ENCODE data around the gene TOPAZ1. TPM values are rescaled to one million over a fixed set of nuclear protein-coding genes. Genes with fewer than 3 reads are reported as not detected.

The TOPAZ1 gene
- total RNA-seq, 2 experiments from 2014 or later = not detected

DNA sequence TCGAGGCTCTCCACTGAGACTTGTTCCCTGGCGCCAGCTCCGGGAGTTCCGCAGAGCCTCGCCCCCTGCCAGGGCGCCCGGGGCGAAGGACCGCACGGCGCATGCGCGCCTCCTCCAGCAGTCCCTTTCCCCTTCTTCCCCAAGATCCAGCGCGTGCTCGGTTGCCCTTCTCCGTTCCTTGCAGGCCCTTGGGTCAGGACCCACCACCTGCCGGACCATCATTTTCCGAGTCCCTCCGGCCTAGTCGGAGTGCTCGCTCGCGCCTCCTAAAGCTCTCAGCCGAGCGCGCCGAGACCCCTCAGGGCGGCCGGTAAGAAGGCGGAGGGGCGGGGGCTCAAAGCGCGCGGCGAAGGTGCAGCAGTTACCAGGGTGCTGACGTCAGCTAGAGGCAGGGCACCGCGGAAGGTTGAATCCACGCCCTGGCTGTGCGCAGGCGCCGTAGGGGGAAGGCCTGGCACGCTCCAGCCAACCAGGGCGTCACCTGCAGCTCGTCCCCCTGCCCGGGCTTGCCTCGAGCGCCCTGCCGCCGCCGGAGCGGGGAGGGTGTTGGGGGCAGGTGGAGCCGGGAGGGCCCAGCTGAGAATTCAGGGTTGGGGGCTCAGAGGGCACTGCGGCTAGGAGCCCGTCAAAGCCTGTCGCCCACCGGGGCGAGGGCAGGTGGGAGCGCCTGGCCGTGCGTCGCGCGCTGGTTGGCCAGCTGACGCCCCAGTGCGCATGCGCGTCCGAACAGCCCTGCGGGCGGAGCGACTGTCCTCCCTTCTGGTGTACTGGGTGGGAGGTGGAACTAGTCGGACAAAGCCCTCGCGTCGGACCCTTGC lies 96.5 kb downstream of the TOPAZ1 start, which contains the start of gene TCAIM:
Gene TCAIM (plus strand): TSS at position 757 of the 818 bp plus-strand sequence. CDS start 16,017 bp downstream, outside the sequence.
- CTCF ChIA-PET = interaction anchor here (0.9 to 1.8 kb wide), 5 partner anchors 14 to 195 kb away, joined by 3 to 11 read pairs (median 4); no protein-coding TSS in a partner anchor
- Mint-ChIP-seq H3K27ac (peak within 1 kb of the TSS; percentile 98), H3K27me3 (peaks cover 5% of the 10 kb centered on the region), H3K4me1 (ENCODE audit: low read depth) (peaks cover 18% of the 10 kb centered on the region), H3K9me3 (no peaks in the 10 kb centered on the region), H3K36me3 (ENCODE audit: low read depth) (peaks cover 5% of the 10 kb centered on the region), H3K4me3 (peak within 1 kb of the TSS; percentile 99)
- POLR2A ChIA-PET = interaction anchor here (1.0 to 1.3 kb wide), 3 partner anchors 23 to 522 kb away, joined by 3 to 7 read pairs (median 4); no protein-coding TSS in a partner anchor
- peak; percentile 99 for DNase-seq
- peak; percentile 97 for ATAC-seq
- TF ChIP-seq, protein P1, sequence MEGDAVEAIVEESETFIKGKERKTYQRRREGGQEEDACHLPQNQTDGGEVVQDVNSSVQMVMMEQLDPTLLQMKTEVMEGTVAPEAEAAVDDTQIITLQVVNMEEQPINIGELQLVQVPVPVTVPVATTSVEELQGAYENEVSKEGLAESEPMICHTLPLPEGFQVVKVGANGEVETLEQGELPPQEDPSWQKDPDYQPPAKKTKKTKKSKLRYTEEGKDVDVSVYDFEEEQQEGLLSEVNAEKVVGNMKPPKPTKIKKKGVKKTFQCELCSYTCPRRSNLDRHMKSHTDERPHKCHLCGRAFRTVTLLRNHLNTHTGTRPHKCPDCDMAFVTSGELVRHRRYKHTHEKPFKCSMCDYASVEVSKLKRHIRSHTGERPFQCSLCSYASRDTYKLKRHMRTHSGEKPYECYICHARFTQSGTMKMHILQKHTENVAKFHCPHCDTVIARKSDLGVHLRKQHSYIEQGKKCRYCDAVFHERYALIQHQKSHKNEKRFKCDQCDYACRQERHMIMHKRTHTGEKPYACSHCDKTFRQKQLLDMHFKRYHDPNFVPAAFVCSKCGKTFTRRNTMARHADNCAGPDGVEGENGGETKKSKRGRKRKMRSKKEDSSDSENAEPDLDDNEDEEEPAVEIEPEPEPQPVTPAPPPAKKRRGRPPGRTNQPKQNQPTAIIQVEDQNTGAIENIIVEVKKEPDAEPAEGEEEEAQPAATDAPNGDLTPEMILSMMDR (IDR thresholded peaks at IDR 0.05) = no peak
- intact Hi-C loops (cut with micrococcal nuclease) = no loop called here

DNA sequence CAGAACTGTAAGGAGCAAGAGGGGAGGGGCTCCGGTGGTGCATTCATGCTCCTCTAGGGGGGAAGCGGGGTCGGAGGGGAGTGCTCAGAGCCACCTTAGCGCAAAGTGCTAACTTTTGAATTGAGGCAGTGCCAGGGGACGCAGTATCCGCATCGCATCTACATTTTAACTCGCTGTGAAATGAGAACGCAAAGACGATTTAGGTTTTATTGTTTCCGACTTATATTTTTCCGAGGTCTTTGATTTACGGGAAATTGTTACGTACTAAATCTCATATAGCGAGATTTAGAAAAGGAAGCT lies 97.1 kb downstream of the TOPAZ1 start:
- intact Hi-C loops (cut with micrococcal nuclease) = no loop called here
- Mint-ChIP-seq H3K4me1 (ENCODE audit: low read depth) (peaks cover 18% of the 10 kb centered on the region), H3K4me3 (peak overlapping the region; percentile 99), H3K9me3 (no peaks in the 10 kb centered on the region), H3K27me3 (no peaks in the 10 kb centered on the region), H3K36me3 (ENCODE audit: low read depth) (peaks cover 5% of the 10 kb centered on the region), H3K27ac (peak overlapping the region; percentile 98)
- TF ChIP-seq, protein P1 (IDR thresholded peaks at IDR 0.05) = no peak
- CTCF ChIA-PET = interaction anchor here (1.3 to 1.8 kb wide), 3 partner anchors 15 to 172 kb away, joined by 3 to 11 read pairs (median 4); no protein-coding TSS in a partner anchor
- no peak for DNase-seq
- POLR2A ChIA-PET = interaction anchor here (0.7 to 1.3 kb wide), 3 partner anchors 22 to 172 kb away, joined by 3 to 5 read pairs (median 4); no protein-coding TSS in a partner anchor
- ATAC-seq = no peak

DNA sequence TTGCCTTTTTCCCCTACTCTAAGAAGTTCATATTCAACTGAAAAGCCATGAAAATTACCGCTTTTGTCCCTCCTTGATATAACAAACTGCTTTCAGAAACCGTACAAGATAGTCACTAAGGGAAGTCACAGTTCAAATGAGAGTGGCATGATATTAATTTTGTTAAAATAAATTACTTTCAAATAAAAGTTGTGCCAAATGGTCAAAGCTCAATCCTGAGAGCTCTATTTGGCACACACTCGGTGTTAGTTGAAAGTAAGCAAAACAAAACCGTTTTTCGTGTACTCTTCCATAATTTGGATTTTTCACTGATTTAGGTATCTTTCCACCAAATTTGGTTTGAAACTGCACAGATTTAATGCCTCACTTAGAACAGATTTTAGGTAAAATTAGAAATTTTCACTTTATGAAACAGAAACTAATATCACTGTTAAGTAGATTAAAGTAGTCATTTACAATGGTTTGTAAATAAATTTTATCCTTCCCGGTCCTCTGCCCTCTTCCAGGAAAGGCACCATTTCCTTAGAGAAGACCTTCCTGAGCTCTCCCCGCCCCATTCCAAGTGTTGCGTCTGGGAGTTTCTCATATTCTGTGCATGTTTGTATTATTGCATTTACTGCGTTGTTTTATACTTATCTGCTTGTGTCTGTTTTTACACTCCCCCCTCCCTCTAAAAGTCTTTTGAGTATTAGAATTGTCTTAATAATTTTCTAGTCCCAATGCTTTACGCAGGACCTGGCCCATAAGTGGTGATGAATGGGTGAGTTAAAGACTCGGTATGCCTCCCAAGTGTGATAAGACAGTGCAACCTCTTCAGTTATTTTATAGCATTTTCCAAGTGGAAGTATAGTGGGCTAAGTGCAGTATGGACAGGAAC lies 97.7 kb downstream of the TOPAZ1 start:
- peaks cover 5% of the 10 kb centered on the region for H3K36me3 Mint-ChIP-seq (ENCODE audit: low read depth)
- peak overlapping the region; percentile 99 for H3K4me3 Mint-ChIP-seq
- CTCF ChIA-PET = interaction anchor here (1.2 to 1.7 kb wide), 3 partner anchors 15 to 101 kb away, joined by 3 to 11 read pairs (median 3); no protein-coding TSS in a partner anchor
- DNase-seq (no peak), ATAC-seq (no peak)
- intact Hi-C loops (cut with micrococcal nuclease) = no loop called here
- POLR2A ChIA-PET = interaction anchor here (0.7 to 1.3 kb wide), 4 partner anchors 8 to 172 kb away, joined by 3 to 5 read pairs (median 4); no protein-coding TSS in a partner anchor
- H3K27ac Mint-ChIP-seq = peak overlapping the region; percentile 98
- H3K9me3 Mint-ChIP-seq = no peaks in the 10 kb centered on the region
- H3K27me3 Mint-ChIP-seq = no peaks in the 10 kb centered on the region
- H3K4me1 Mint-ChIP-seq (ENCODE audit: low read depth) = peaks cover 18% of the 10 kb centered on the region
- TF ChIP-seq, protein P1 (IDR thresholded peaks at IDR 0.05) = no peak

DNA sequence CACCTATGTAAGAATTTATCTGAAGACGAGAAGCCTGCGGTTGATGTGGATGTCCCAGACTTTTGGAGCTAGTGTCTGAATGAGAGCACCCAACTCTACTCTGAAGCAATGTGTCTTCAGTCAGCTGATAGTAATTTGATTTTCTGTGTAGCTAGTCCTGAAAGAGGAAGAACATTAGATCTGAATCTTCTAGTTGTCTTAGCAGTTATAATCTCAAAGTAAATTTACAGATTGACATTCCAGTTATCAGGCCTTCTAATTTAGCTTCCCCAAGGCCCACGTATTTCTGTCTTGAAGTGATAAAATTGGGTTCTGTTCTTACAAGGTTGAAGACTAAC lies 98.3 kb downstream of the TOPAZ1 start:
- DNase-seq (no peak), ATAC-seq (no peak)
- TF ChIP-seq, protein P1 (IDR thresholded peaks at IDR 0.05) = no peak
- intact Hi-C loops (cut with micrococcal nuclease) = no loop called here
- ChIA-PET POLR2A (interaction anchor here (1.0 to 1.1 kb wide), 2 partner anchors 9 to 100 kb away, joined by 4 read pairs; no protein-coding TSS in a partner anchor), CTCF (interaction anchor here (0.9 to 1.3 kb wide), 3 partner anchors 16 to 100 kb away, joined by 3 to 4 read pairs (median 3); no protein-coding TSS in a partner anchor)
- Mint-ChIP-seq H3K27me3 (no peaks in the 10 kb centered on the region), H3K27ac (peak overlapping the region; percentile 36), H3K36me3 (ENCODE audit: low read depth) (peaks cover 5% of the 10 kb centered on the region), H3K4me1 (ENCODE audit: low read depth) (peaks cover 18% of the 10 kb centered on the region), H3K9me3 (no peaks in the 10 kb centered on the region), H3K4me3 (peak overlapping the region; percentile 99)

Measured in activated CD8-positive, alpha-beta T cell treated with anti-CD3 and anti-CD28 coated beads for 36 hours (primary cell).